Tongue (tissue), 2 donors: ENCODE results near the gene INPP1. TPM values are rescaled to one million over a fixed set of nuclear protein-coding genes. Genes with fewer than 3 reads are reported as not detected.

ENCODE experiments used
- DNase-seq: peaks from one replicate; pipeline ENCODE4 v3.0.0-alpha.2; 2015
- total RNA-seq: library from RNA; depleted of rRNA; stranded (reverse); fragments of >200 nt; gene quantifications from one replicate; pipeline ENCODE4 v1.2.3, GENCODE V29; 2014

INPP1 gene
- total RNA-seq, 1 donor from 2014 or later = 16.7 TPM

GRCh38 chr2:190409616-190410015 lies 66.2 kb downstream of the INPP1 start:
- no peak for DNase-seq

- DNase-seq = no peak
Observed at GRCh38 chr2:190410166-190410565, 66.8 kb downstream of the INPP1 start.

- DNase-seq = no peak
Observed at GRCh38 chr2:190412966-190413365, 69.6 kb downstream of the INPP1 start.

- no peak for DNase-seq
Observed at GRCh38 chr2:190413421-190413820, 70.0 kb downstream of the INPP1 start.

GRCh38 chr2:190415251-190415650 lies 71.9 kb downstream of the INPP1 start:
- no peak for DNase-seq

- DNase-seq = peak; percentile 66
Observed at GRCh38 chr2:190415794-190416775, 72.7 kb downstream of the INPP1 start.

GRCh38 chr2:190417045-190417842 lies 73.9 kb downstream of the INPP1 start:
- DNase-seq = no peak

GRCh38 chr2:190418727-190419126 lies 75.3 kb downstream of the INPP1 start:
- DNase-seq = no peak

GRCh38 chr2:190420801-190421200 lies 77.4 kb downstream of the INPP1 start:
- no peak for DNase-seq

Other genes with a start within 250 kb of the INPP1 start
- 29.7 TPM for gene HIBCH, start 23.8 kb upstream of the INPP1 start, total RNA-seq
- 33.5 TPM for gene MFSD6, start 64.8 kb downstream of the INPP1 start, total RNA-seq
- 6.4 TPM for gene NEMP2, start 191.1 kb downstream of the INPP1 start, total RNA-seq